ENCODE data around the gene OSBP2. TPM values are rescaled to one million over a fixed set of nuclear protein-coding genes. Genes with fewer than 3 reads are reported as not detected.

Gene OSBP2
- total and polyA plus RNA-seq, 2 experiments from 2014 or later: 2.1 to 2.9 TPM

GRCh38 chr22:30921108-30921507, 226.4 kb downstream of the OSBP2 start:
- H3K27ac ChIP-seq (ENCODE audit: low read depth): peak overlapping the region; percentile 29; the same call in 1 of the 2 replicates
- Mint-ChIP-seq H3K4me3 (no peak overlapping the region), H3K27me3 (ENCODE audit: insufficient read depth, low read depth, poor library complexity) (peaks cover 10% of the 10 kb centered on the region), H3K27ac (no peak overlapping the region), H3K4me1 (peaks cover 11% of the 10 kb centered on the region; the same call in 2 of the 3 replicates), H3K9me3 (peaks cover 7% of the 10 kb centered on the region), H3K36me3 (ENCODE audit: low read depth) (peaks cover 43% of the 10 kb centered on the region)
- H3K79me2 ChIP-seq (replicated peaks; ENCODE audit: insufficient read depth): no peaks in the 10 kb centered on the region
- no peaks in the 10 kb centered on the region for H3K27me3 ChIP-seq (ENCODE audit: insufficient read depth)
- H2AFZ ChIP-seq: no peak overlapping the region
- H3K4me2 ChIP-seq: no peak overlapping the region
- no peak overlapping the region for H3K4me3 ChIP-seq
- no peaks in the 10 kb centered on the region; the same call in 1 of the 2 replicates for H3K9me2 ChIP-seq (ENCODE audit: insufficient read depth)
- no peak for TF ChIP-seq EZH2 (IDR thresholded peaks at IDR 0.05; ENCODE audit: low read depth, unreplicated experiment)
- TF ChIP-seq STAT1 (IDR thresholded peaks at IDR 0.05; ENCODE audit: unreplicated experiment): no peak
- TF ChIP-seq CREB1 (CRISPR knock-in tag; IDR thresholded peaks at IDR 0.05; ENCODE audit: low read depth): no peak
- TF ChIP-seq POLR2AphosphoS5 (IDR thresholded peaks at IDR 0.05; ENCODE audit: low read depth): no peak
- TF ChIP-seq CTCF (conservative IDR thresholded peaks at IDR 0.05; ENCODE audit: low read depth in 2 of 2): no peak
- no peak for TF ChIP-seq ZNF114 (CRISPR knock-in tag; IDR thresholded peaks at IDR 0.05)
- TF ChIP-seq ZNF462 (CRISPR knock-in tag; IDR thresholded peaks at IDR 0.05): no peak
- TF ChIP-seq REST (IDR thresholded peaks at IDR 0.05; ENCODE audit: unreplicated experiment): no peak
- TF ChIP-seq ETS1 (IDR thresholded peaks at IDR 0.05): no peak
- no peak for TF ChIP-seq NANOG (IDR thresholded peaks at IDR 0.05; ENCODE audit: borderline replicate concordance)
- no peak for TF ChIP-seq ZNF331 (CRISPR knock-in tag; IDR thresholded peaks at IDR 0.05; ENCODE audit: low read depth)
- TF ChIP-seq EZH2phosphoT487 (IDR thresholded peaks at IDR 0.05; ENCODE audit: unreplicated experiment): no peak
- ATAC-seq: no peak
- no peak for DNase-seq (ENCODE audit: low spot score)
- peaks cover 13% of the 10 kb centered on the region for H3K36me3 ChIP-seq (ENCODE audit: insufficient read depth)
- H4K20me1 ChIP-seq (replicated peaks; ENCODE audit: insufficient read depth): peaks cover 5% of the 10 kb centered on the region; the same call in 1 of the 2 replicates
- no peaks in the 10 kb centered on the region for H3K4me1 ChIP-seq (ENCODE audit: insufficient read depth)
- H3F3A ChIP-seq (replicated peaks; ENCODE audit: low read depth): peaks cover 5% of the 10 kb centered on the region; the same call in 1 of the 2 replicates
